ENCODE measurements around the gene EYA2.
"Not testable (repeated sequence)": the region's sequence is repeated elsewhere in the genome, so short reads cannot be mapped to it uniquely, and the experiment has no call there.

Gene EYA2

DNA sequence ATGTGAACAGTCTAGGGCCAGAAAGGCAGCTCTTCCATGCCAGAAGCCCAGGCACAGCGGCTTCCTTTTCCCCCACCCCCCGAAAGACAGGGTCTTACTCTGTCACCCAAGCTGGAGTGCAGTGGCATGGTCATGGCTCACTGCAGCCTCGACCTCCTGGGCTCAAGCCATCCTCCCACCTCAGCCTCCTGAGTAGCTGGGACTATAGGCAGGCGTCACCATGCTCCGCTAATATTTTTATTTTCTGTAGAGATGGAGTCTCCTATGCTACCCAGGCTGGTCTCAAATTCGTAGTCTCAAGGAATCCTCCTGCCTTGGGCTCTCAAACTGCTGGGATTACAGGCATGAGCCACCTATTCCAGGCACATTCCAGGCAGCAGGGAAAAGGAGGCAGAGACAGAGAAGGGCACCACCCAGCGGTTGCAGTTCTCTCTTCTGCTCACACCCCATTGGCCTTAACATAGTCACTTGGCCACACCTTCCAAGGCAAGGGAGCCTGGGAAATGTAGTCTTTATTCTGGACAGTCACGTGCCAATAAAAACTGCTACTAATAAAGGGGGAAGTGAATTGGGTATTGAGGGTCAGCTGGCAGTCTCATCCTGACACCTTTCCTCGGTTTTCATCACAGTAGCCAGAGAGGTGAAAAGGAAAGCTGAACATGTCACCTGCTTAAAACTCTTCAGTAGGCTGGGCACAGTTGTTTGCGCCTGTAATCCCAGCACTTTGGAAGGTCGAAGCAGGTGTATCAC, 255.9 kb downstream of the EYA2 start:
- DNase-seq = peak; percentile 25 to 27

DNA sequence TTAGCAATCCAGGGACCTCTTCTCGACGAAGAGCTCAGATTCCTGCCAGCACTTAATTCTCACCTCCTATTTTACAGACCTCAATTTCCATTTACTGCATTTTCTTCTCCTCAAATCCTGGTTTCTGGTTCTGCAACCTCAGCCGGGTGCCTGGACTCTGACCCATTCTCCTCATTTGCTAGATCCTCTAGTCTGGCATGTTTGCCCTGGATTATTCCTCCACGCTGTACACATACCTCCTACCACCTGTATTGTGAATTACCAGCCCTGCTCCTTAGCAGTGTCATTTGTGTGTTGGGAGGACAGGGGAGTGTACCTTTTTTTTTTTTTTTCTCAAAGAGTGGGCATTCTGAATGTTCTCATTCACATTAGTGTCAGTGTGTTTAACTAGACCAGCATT, 257.4 kb downstream of the EYA2 start:
- no peak for DNase-seq

DNA sequence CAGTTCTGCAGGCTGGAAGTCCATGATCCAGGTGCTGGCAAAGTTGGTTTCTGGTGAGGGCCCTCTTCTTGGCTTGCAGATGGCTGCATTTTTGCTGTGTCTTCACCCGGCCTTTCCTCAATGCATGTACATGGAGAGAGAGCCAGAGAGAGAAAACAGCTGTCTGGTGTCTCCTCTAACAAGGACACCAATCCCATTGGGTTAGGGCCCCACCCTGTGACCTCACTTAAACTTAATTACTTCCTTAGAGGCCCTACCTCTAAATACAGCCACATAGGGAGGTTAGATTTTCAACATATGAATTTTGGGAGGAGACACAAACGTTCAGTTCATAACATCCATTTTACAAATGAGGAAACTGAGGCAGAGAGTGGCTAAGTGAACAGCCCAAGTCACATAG, 259.4 kb downstream of the EYA2 start:
- DNase-seq = no peak

DNA sequence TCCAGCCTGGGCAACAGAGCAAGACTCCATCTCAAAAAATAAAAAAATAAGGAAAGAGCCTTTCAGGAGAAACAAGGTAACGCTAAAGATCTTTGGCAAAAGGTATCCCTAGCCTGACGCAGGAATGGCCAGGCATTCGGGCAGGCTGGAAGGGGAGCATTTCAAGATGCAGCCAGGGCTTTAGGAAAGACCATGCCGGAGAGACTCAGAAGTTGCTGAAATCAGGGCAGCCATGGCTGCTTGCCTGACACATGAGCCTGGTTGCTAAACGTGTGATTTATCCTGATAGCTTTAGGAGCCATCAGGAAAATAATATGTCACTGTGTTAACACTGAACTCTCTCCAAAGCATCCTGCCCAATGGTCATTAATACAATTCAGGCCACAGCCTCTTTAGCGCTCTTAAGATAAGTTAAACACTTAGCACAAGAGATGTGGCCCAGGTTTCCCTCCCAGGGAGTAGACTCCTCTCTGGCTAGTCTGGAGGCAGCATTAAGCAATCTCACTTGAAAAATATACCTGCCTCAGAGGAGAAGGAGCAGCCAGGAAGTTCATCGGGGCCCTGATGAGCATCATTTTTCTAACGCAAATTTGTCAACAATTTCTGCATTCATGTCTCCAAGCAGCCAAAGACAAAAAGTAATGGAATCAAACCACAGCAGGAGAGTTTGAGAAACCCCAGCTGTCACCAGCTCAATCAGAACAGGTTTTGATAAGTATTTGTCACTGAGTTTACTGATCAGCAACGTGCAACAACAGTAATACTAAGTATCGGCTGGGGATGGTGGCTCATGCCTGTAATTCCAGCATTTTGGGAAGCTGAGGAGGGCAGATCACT, 261.9 kb downstream of the EYA2 start:
- DNase-seq = no peak

DNA sequence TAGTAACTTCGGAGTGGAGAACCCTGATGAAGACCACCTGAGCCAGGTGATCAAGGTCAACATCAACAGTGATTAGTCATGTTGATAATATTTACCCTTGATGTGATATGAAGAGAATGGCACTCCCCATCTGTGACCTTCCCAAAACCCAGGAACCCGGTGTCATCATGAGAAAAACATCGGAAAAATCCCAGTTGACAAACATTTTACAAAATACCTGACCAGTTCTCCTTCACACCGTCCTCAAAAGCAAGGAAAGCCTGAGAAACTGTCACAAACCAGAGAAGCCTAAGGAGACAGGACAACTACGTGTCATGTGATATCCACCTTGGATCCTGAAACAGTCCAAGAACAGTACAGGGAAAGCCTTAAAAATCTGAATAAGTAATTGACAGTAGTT, 264.5 kb downstream of the EYA2 start:
- no peak for DNase-seq

DNA sequence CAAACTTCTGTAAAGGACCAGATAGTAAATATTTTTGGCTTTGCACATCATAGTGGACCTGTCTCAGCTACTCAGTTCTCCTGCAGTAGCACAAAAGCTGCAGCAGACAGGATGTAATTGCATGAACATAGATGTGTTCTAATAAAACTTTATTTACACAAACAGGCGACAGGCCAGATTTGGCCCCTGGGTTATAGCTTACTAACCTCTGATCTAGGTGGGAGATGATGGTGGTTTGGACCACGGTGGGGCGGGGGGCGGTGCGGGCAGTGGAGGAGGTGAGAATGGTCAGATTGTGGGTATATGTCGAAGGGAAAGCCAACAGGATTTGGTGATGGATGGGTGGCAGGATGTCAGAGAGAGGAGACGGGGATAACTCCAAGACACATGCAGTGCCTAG, 265.6 kb downstream of the EYA2 start:
- no peak for DNase-seq

DNA sequence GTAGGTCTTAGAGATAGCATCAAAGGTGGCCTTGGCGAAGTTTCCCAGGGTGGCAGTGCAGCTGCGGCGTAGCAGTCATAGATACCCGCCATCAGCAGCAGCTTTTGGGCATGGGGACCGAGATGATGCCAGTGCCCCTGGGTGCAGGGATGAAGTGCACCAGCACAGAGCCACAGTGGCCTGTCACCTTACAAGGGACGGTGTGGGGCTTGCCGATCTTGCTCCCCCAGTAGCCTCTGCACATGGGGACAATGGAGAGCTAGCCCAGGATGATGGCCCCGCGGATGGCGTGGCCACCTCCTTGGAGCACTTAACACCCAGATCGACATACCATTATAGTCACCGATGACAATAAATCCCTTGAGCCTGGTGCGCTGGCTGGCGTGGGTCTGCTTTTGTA, 266.3 kb downstream of the EYA2 start:
- no peak for DNase-seq

DNA sequence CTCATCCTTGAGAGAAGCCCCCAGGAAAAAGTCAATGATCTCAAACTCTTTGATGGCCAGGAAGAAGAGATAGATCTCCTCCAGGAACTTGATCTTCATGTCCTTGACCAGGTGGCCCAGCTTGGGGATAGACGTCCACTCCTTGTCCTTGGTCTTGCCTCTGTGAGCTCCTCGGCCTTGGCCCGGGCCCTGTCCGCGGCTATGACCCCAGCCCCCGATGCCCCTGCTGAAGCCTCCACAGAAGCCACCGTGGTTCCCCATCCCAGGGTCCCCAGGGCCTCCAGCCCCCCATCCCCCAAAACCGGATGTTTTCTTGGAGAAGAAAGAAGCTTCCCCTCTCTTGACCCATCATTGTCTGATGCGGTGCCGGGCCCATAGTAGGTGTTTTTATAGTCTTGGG, 266.8 kb downstream of the EYA2 start:
- no peak for DNase-seq

DNA sequence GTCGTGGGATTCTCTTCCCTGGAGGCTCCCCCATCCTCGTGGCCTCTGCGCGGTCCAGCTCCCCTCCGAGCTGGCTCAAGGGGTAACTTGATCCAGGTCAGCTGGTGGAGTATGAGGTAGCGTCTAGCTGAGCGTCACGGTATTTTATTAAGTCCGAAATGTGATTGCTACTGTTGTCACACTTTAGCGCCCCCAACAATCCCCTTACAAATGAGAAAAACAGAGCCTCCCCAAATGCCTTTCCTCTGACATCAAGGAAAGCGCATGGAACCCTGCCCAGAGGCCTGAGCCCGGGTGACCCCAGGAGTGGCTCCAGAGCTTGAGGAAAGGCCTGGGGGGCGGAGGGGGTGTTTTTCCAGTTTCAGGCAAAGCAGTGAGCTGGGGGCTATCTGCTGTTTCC, 269.5 kb downstream of the EYA2 start:
- DNase-seq = no peak

DNA sequence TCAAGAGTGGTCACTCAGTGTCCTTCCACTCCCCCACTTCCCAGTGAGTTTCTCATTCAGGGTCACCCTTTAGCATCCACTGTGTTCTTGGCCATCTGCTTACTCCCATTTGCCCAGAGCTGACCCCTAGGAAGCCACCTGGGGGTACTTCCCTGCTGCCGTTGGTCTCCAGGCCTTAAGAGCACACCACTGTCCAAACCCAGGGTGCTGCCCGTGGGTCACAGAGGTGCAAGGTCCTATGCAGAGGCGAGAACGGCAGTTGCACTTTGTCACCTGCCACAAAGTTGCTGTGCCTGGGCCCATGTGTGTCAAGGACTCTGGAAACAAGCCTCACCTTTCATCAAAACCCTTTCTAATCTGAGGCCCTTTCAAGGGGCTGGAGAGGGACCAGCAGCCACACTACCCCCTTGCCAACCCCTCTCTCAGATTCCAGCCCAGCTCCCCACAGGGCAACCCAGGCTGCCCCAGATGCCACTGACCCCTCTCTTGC, 270.8 kb downstream of the EYA2 start:
- no peak for DNase-seq

DNA sequence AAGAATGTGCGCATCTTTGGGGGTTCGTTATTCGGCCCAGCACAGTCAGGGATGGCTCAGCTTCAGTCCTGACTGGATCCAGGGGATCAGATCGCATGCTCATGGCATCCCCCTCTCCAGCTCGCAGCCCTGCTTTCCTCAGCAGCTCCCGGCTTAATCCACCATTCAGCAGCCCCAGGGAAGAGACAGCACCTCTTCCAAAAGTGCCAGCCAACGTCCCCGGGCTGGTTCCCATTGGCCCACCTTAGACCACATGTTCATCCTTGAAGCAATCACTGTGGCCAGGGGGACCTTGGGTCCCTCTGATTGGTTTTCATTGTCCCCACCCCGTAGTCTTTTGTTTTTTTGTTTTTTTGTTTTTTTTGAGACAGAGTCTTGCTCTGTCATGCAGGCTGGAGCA, 273.2 kb downstream of the EYA2 start:
- no peak for DNase-seq

DNA sequence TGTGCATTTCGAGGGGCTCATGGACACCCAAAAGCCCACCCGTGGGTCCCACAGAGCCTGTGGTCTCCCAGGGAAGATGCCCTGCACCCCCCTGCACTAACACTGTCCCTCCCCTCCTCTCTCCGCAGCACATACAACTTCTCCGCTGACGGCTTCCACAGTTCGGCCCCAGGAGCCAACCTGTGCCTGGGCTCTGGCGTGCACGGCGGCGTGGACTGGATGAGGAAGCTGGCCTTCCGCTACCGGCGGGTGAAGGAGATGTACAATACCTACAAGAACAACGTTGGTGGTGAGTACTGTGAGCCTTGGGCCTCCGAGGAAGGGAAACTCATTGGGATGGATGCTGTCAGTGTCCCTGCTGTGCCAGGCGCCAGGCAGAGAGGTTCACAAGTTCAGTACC, 277.9 kb downstream of the EYA2 start:
- DNase-seq = no peak

DNA sequence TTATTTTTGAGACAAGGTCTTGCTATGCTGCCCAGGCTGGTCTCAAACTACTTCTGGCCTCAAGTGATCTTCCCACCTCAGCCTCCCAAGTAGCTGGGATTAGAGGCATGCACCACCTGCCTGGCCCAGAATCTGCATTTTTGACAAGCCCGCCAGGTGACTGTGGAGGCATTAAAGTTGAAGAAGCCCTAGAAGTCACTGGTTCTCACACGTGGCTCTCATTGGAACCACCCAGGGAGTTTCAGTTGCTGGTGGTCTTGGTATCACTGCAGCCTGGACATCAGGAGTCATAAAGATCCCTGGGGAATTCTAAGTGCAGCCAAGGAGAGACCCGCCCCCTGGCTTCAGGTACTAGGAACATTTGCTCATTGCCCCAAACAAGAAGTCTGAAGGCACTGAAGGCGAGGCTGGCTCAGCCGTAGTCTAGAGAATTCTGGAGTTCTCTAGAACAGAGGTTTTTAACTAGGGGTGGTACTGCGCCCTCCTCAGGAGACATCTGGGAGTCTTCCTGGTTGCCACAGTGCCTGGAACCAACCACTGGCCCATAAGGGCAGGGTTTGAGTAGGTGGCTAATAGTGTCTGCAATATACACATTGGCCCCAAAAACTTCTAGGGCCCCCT, 279.1 kb downstream of the EYA2 start:
- DNase-seq = no peak

DNA sequence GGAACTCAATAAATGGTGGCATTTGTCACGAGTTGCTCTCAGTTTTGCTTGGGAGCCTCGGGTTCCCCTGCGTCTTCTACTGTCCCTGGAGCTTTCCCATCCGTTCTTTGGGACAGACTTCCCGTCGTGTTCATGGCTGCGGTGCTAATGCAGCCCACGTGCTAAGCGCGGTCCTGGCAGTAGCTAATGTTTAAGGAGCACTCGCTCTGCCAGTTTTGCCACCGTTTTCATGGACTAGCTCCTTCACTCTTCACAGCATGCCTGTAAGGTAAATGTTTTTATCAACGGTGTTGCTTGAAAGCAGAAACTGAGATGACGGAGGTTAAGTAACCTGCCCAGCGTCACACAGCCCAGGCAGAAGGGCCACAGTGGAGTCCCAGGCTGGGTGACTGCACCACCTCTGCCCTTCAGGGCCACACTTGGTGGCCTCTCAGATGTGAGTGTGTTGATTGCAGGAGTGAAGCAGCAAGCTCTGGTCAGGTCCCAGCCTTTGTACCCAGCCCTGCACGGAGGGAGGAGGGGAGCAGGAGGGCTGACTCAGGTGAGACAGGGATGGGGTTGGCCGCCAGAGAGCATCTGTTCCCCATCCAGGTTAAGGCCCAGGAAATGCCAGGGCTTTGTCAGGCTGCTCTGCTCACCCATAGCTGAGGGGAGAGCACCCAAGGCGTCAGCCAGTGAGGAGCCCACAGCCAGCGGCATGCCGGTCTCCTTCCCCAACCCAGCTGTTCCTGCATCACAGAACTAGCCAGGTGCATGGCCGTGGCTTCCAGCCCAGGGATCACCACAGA, 280.0 kb downstream of the EYA2 start:
- DNase-seq = no peak

DNA sequence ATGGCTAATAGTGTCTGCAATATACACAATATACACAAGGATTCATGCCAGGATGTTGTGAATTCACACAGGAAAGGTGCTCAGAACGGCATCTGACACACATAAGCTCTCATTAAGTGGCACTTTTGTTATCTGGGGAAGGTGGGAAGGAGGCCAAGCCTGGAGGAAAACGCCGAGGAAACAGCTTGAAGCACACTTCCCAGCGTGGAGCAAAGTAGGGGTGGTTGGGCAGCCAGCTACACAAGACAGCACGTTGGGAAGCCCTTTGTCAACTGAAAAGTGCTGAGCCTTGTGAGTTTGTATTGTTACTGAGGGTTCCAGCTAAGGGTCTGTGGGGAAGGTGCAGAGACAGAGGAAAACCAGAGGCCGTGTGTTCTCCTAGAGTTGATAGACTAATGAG, 280.9 kb downstream of the EYA2 start:
- no peak for DNase-seq

DNA sequence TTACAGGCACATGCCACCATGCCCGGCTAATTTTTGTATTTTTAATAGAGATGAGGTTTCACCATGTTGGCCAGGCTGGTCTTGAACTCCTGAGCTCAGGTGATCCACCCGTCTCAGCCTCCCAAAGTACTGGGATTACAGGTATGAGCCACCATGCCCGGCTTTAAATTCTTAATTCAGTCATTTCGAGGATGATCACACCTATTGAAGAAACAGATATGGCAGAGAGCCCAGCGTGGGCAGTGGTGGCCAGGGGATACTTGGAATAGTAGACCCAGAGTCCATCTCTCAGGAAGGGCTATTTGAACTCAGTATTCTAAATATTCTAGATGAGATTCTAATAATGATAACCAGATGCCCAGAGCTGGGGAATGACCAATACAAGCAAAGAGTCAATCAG, 281.6 kb downstream of the EYA2 start:
- not testable (repeated sequence) for DNase-seq

DNA sequence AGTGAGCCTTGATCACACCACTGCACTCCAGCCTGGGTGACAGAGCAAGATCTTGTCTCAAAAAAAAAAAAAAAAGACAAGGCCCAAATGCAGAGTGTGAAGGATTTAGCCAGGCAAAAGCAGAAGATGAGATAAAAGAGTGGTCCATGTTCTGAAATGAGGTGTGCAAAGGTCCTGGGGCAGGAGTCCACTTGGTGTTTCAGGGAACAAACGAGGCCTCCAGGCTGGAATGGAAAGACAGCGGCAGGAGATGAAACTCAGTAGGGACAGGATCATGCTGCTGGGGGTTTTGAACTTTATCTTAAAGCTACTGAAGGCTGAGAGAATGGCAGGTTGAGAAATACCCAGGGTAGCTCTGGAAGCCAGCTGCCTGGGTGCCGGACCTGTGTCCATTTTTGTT, 283.6 kb downstream of the EYA2 start:
- DNase-seq = no peak

DNA sequence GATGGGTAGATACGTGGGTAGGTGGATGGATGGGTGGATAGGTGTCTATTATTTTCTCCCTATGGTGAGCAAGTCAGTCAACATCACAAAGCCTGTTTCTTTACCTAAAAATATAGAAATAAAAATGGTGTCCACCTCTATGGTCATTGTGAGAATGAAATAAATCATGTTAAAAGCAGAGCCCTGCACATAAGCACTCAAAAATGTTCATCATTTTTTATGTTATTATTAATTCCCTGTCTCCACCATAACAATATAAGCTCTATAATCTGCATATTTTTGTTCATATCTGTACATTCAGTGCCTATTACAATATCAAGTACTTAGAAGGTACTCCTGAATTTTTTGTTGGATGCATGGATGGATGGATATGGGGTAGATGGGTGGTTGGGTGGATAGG, 284.2 kb downstream of the EYA2 start:
- no peak for DNase-seq

DNA sequence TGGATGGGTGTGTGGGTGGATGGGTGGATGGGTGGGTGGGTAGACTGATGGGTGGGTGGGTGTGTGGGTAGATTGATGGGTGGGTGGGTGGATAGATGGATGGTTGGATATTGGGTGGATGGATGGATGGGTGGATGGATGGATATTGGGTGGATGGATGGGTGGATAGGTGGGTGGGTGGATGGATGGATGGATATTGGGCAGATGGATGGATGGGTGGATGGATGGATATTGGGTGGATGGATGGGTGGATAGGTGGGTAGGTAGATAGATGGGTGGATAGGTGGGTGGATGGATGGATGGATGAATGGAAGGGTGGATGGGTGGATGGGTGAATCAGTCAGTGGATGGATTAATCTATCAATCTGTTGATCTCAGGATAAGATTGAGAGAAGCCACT, 284.6 kb downstream of the EYA2 start:
- DNase-seq = no peak

DNA sequence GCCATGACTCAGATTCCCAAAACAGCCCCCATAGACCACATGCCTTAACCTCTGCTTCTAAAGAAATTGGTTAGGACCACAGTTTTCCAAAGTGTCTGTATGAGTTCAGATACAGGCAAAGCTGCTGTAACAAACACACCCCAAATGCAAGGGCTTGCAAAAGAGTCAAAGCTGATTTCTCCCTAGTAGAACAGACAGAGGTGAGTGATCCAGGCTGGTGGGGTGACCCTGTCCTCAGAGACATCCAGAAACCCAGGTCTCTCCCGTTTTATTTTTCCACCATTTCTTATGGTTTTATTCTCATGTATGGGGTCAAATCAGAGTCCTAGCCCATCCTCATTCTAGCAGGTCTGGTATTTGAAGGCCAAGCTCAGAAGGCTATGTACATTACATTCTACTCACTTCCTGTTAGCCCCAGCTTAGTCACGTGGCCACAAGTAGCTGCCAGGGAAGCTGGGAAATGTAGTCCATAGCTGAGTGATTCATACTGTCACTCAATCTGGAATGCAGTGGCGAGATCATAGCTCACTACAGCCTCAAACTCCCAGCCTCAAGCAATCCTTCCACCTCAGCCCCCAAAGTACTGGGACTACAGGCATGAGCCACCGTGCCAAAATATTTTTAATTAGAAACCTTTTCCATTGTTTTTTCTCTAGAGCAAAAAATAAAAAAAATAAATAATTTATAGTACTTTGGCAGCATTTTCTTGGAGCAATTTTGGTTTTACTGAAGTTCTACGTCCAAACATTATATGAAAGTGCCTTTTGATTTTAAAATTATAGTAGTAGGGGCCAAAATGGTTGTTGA, 286.6 kb downstream of the EYA2 start:
- peak in 1 of 2 experiments; percentile 25 for DNase-seq

DNA sequence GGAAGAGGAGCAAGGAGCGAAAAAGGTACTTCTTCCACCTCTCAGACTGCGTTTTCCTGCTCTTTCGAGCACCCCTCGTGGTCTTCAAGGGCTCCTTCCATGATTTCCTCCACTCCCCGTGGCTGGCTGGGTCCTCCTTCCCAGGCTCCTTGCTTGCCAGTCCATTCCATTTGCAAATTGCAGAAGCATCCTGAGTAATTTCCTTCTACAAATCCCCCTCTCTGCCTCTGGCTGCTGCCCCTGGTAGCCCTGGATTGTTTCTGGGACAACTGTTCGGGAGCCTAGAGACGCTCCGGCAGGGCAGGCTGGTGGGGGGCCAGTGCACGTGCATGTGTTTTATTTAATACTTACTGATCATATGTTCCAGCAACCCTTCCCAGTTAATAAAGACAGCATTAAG, 288.7 kb downstream of the EYA2 start:
- no peak for DNase-seq

Measured in activated T-cell treated with anti-CD3 and anti-CD28 coated beads, Interleukin-2, amount 50 U/mL, for 48 hours (primary cell).